Measurements from ENCODE around the gene TDRD3.
"Not testable (repeated sequence)": the region's sequence is repeated elsewhere in the genome, so short reads cannot be mapped to it uniquely, and the experiment has no call there.

TDRD3 gene

GRCh38 chr13:60396783-60397703 is at the start of gene TDRD3:
TSS of gene TDRD3 (plus strand) at chr13:60397220. CDS start at chr13:60397365, 145 bp downstream.
- DNase-seq (ENCODE audit: low spot score) = peak; percentile 89

GRCh38 chr13:60347690-60348089 is 49.3 kb upstream of the TDRD3 start:
- no peak for DNase-seq (ENCODE audit: low spot score)

GRCh38 chr13:60348097-60348496 is 48.9 kb upstream of the TDRD3 start:
- no peak for DNase-seq (ENCODE audit: low spot score)

- DNase-seq (ENCODE audit: low spot score) = no peak
Observed at GRCh38 chr13:60351326-60351725, 45.7 kb upstream of the TDRD3 start.

GRCh38 chr13:60351855-60352615 is 45.0 kb upstream of the TDRD3 start:
- DNase-seq (ENCODE audit: low spot score) = no peak

GRCh38 chr13:60352644-60353043 is 44.4 kb upstream of the TDRD3 start:
- DNase-seq (ENCODE audit: low spot score) = no peak

- no peak for DNase-seq (ENCODE audit: low spot score)
Observed at GRCh38 chr13:60355056-60355455, 42.0 kb upstream of the TDRD3 start.

GRCh38 chr13:60356970-60357369 is 40.0 kb upstream of the TDRD3 start:
- no peak for DNase-seq (ENCODE audit: low spot score)

- no peak for DNase-seq (ENCODE audit: low spot score)
Observed at GRCh38 chr13:60358453-60358852, 38.6 kb upstream of the TDRD3 start.

- no peak for DNase-seq (ENCODE audit: low spot score)
Observed at GRCh38 chr13:60363288-60363687, 33.7 kb upstream of the TDRD3 start.

GRCh38 chr13:60369242-60369641 is 27.8 kb upstream of the TDRD3 start:
- no peak for DNase-seq (ENCODE audit: low spot score)

- DNase-seq (ENCODE audit: low spot score) = no peak
Observed at GRCh38 chr13:60370343-60370742, 26.7 kb upstream of the TDRD3 start.

- no peak for DNase-seq (ENCODE audit: low spot score)
Observed at GRCh38 chr13:60372141-60372540, 24.9 kb upstream of the TDRD3 start.

- DNase-seq (ENCODE audit: low spot score) = not testable (repeated sequence)
Observed at GRCh38 chr13:60379282-60379681, 17.7 kb upstream of the TDRD3 start.

- no peak for DNase-seq (ENCODE audit: low spot score)
Observed at GRCh38 chr13:60379837-60380565, 17.0 kb upstream of the TDRD3 start.

- DNase-seq (ENCODE audit: low spot score) = no peak
Observed at GRCh38 chr13:60384911-60385310, 12.1 kb upstream of the TDRD3 start.

- no peak for DNase-seq (ENCODE audit: low spot score)
Observed at GRCh38 chr13:60386250-60386649, 10.8 kb upstream of the TDRD3 start.

- DNase-seq (ENCODE audit: low spot score) = no peak
Observed at GRCh38 chr13:60392131-60392530, 4.9 kb upstream of the TDRD3 start.

- DNase-seq (ENCODE audit: low spot score) = peak; percentile 95
Observed at GRCh38 chr13:60395971-60396782, 843 bp upstream of the TDRD3 start.

- DNase-seq (ENCODE audit: low spot score) = peak; percentile 60
Observed at GRCh38 chr13:60397704-60398378, 821 bp downstream of the TDRD3 start.

- DNase-seq (ENCODE audit: low spot score) = peak; percentile 45
Observed at GRCh38 chr13:60398379-60398891, 1.4 kb downstream of the TDRD3 start.
